Neural cell (in vitro differentiated cells): ENCODE measurements around the gene CD47. TPM values are rescaled to one million over a fixed set of nuclear protein-coding genes. Genes with fewer than 3 reads are reported as not detected.

ENCODE experiments used
- H2AFZ ChIP-seq: fragments of 200-600, 300-800 bp; sonication (generic), shearing (Covaris generic); 2 replicates; pipeline ENCODE4 v1.6.0; 2014; ENCODE audit warnings: low read depth, mild to moderate bottlenecking, antibody characterized with exemption, low read length, moderate library complexity
- H3F3A ChIP-seq: fragments of 200-600 bp; shearing (Covaris generic); 2 replicates; pipeline ENCODE4 v1.6.1; 2016; ENCODE audit warnings: mild to moderate bottlenecking, moderate library complexity, mixed read lengths, antibody characterized with exemption, low read length; ENCODE audit not compliant: insufficient read depth, poor library complexity, severe bottlenecking
- H3K27ac ChIP-seq: fragments of 200-600, 300-800 bp; sonication (generic), shearing (Covaris generic); 2 replicates; pipeline ENCODE4 v1.5.1; 2014; ENCODE audit warnings: mild to moderate bottlenecking, low read length, moderate library complexity
- H3K27me3 ChIP-seq: fragments of 300-800, 200-600 bp; sonication (generic), shearing (Covaris generic); 2 replicates; pipeline ENCODE4 v1.6.0; 2014; ENCODE audit warnings: mild to moderate bottlenecking, low read depth, low read length, moderate library complexity; ENCODE audit not compliant: insufficient read depth
- H3K36me3 ChIP-seq: fragments of 300-800, 200-600 bp; sonication (generic), shearing (Covaris generic); 2 replicates; pipeline ENCODE4 v1.5.1; 2014; ENCODE audit warnings: mild to moderate bottlenecking, antibody characterized with exemption, low read length, moderate library complexity; ENCODE audit not compliant: insufficient read depth
- H3K4me2 ChIP-seq: fragments of 300-800, 200-600 bp; sonication (generic), shearing (Covaris generic); 2 replicates; pipeline ENCODE4 v1.6.0; 2014; ENCODE audit warnings: mild to moderate bottlenecking, low read length
- H3K4me3 ChIP-seq: fragments of 300-800, 200-600 bp; sonication (generic), shearing (Covaris generic); 2 replicates; pipeline ENCODE4 v1.5.1; 2014; ENCODE audit warnings: mild to moderate bottlenecking, low read length, moderate library complexity
- H3K79me2 ChIP-seq: fragments of 200-600 bp; shearing (Covaris generic); replicated peaks from 2 replicates; pipeline ENCODE4 v1.6.0; 2014; ENCODE audit warnings: mild to moderate bottlenecking, low read length, moderate library complexity; ENCODE audit not compliant: insufficient read depth
- H3K9ac ChIP-seq: fragments of 300-800, 200-600 bp; sonication (generic), shearing (Covaris generic); 2 replicates; pipeline ENCODE4 v1.6.1; 2016; ENCODE audit warnings: mild to moderate bottlenecking, low read length, mixed read lengths
- H3K9me2 ChIP-seq: fragments of 200-600 bp; shearing (Covaris generic); 2 replicates; pipeline ENCODE4 v1.6.1; 2016; ENCODE audit warnings: mild to moderate bottlenecking, low read length, mixed read lengths; ENCODE audit not compliant: insufficient read depth
- H3K9me3 ChIP-seq: fragments of 200-600, 300-800 bp; sonication (generic), shearing (Covaris generic); 2 replicates; pipeline ENCODE4 v1.6.1; 2016; ENCODE audit warnings: mild to moderate bottlenecking, mixed run types, low read length, moderate library complexity, mixed read lengths
- H4K20me1 ChIP-seq: fragments of 200-600 bp; shearing (Covaris generic); 2 replicates; pipeline ENCODE4 v1.6.1; 2016; ENCODE audit warnings: mild to moderate bottlenecking, mixed run types; ENCODE audit not compliant: insufficient read depth
- EP300 ChIP-seq: fragments of 450-650 bp; conservative IDR thresholded peaks from 2 replicates; pipeline ENCODE4 v1.6.1; 2014; ENCODE audit warnings: antibody characterized with exemption, mild to moderate bottlenecking, moderate library complexity; ENCODE audit not compliant: poor library complexity, severe bottlenecking
- EZH2 ChIP-seq: fragments of 200-600, 300-800 bp; shearing (Covaris generic), sonication (generic); IDR thresholded peaks from 2 replicates; pipeline ENCODE4 v1.6.1; 2014; ENCODE audit warnings: antibody characterized with exemption, low read length, borderline replicate concordance, mild to moderate bottlenecking; ENCODE audit not compliant: insufficient read depth, poor library complexity, severe bottlenecking
- MXI1 ChIP-seq: fragments of 450-650 bp; conservative IDR thresholded peaks from 2 replicates; pipeline ENCODE4 v1.6.1; 2014; ENCODE audit warnings: antibody characterized with exemption, mild to moderate bottlenecking; ENCODE audit not compliant: poor library complexity, severe bottlenecking
- POLR2AphosphoS5 ChIP-seq: IDR thresholded peaks from 2 replicates; pipeline ENCODE4 v1.6.1; 2012
- RAD21 ChIP-seq: fragments of 450-650 bp; conservative IDR thresholded peaks from 2 replicates; pipeline ENCODE4 v1.6.1; 2014; ENCODE audit warnings: antibody characterized with exemption, mild to moderate bottlenecking, moderate library complexity
- SMC3 ChIP-seq: fragments of 450-650 bp; conservative IDR thresholded peaks from 2 replicates; pipeline ENCODE4 v1.6.1; 2014; ENCODE audit warnings: antibody characterized with exemption, mild to moderate bottlenecking, moderate library complexity; ENCODE audit not compliant: poor library complexity
- TAF1 ChIP-seq: IDR thresholded peaks from 2 replicates; pipeline ENCODE4 v1.6.1; 2012; ENCODE audit warnings: low read depth
- polyA plus RNA-seq: library from polyadenylated mRNA; depleted of rRNA; stranded (reverse); fragments of >200 nt; gene quantifications from 2 replicates; pipeline ENCODE4 v1.2.3, GENCODE V29; 2014
- TF ChIP-seq, protein P1 (sequence below): fragments of 450-650 bp; IDR thresholded peaks from 2 replicates; pipeline ENCODE4 v1.5.1; 2014; ENCODE audit warnings: antibody characterized with exemption, mild to moderate bottlenecking, moderate library complexity; ENCODE audit not compliant: poor library complexity, severe bottlenecking
- TF ChIP-seq, protein P2 (sequence below): IDR thresholded peaks from 2 replicates; pipeline ENCODE4 v1.6.1; 2012; ENCODE audit warnings: borderline replicate concordance

Gene CD47
- polyA plus RNA-seq, 1 donor from 2014 or later = 128 TPM

DNA sequence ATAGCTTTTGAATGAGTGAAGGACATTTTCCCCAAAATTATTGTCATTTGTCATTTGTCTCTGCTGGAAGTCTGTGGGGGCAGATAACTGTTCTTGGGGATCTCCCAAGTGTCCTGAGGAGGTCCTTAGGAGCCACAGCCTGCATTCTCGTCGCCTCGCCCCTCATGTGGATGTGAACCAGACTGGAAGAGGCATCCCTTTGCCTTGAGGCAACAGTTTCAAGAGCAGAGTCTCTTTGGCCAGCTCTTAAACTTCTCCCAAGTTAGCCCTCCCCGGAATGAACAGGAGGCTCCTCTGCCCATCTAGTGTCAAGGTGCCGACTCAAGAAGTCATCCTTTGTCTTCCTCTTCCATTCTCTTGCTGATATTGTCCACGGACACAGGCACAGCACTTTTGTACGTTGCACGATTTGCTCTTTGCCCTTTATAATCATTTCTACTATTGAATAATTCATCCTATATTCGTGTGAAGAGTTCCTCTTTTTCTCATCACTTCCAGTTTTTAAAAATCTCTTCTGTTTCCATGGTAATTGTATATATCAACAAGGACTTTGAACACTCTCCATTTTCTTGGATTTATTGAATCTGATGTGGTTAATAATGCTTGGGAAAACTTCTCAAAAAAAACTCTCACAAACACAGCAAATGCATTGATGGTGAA, 40.8 kb upstream of the CD47 start:
- Histone ChIP-seq H3K27ac (no peak overlapping the region), H3F3A (no peaks in the 10 kb centered on the region), H3K9me2 (no peaks in the 10 kb centered on the region), H3K4me3 (no peak overlapping the region), H3K79me2 (no peaks in the 10 kb centered on the region), H2AFZ (no peak overlapping the region), H4K20me1 (no peaks in the 10 kb centered on the region), H3K9ac (no peak overlapping the region), H3K9me3 (no peaks in the 10 kb centered on the region), H3K27me3 (no peaks in the 10 kb centered on the region), H3K36me3 (no peaks in the 10 kb centered on the region), H3K4me2 (no peak overlapping the region)
- TF ChIP-seq POLR2AphosphoS5 = no peak

DNA sequence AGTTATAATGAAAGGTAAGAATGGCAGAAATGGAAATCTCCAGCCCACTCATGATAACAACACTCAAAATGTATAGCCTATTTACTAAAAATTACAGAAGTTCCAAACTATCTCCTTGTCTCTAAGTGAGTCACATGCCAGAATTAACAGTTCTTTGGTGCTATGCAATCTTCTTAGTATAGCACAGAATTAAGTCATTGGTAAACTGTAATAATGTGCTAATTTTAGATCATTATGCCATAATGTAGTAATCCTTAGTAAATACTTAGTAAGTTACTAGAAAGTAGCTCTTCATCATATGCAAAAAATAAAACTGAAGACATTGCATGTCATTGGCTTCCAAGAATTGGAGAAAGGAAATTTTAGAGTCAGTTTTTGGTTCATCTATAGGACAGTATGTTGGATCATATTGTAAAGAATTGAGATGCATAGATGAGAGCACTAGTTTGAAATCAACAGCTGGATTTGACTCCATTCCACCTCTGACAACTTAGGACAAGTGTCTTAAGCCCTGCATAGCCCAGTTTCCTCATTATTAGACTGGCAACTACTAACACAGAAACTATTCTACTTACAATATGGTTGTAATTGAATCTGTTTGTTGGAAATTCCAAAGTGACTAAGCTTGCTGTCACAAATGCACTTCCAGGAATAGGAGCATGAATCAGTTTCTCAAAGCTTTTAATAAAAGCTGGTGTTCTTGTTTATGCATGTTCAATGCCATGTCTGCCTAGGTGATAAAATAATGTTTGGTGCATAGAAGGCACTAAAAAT, 40.1 kb upstream of the CD47 start:
- Histone ChIP-seq H2AFZ (no peak overlapping the region), H3K27ac (no peak overlapping the region), H3K9me2 (no peaks in the 10 kb centered on the region), H3K79me2 (no peaks in the 10 kb centered on the region), H3K4me3 (no peak overlapping the region), H3F3A (no peaks in the 10 kb centered on the region), H3K36me3 (no peaks in the 10 kb centered on the region), H3K4me2 (no peak overlapping the region), H3K9me3 (no peaks in the 10 kb centered on the region), H3K27me3 (no peaks in the 10 kb centered on the region), H3K9ac (no peak overlapping the region), H4K20me1 (no peaks in the 10 kb centered on the region)
- TF ChIP-seq TAF1 (no peak), POLR2AphosphoS5 (no peak), RAD21 (no peak), EZH2 (no peak), EP300 (no peak), SMC3 (no peak), MXI1 (no peak)
- TF ChIP-seq, protein P1, sequence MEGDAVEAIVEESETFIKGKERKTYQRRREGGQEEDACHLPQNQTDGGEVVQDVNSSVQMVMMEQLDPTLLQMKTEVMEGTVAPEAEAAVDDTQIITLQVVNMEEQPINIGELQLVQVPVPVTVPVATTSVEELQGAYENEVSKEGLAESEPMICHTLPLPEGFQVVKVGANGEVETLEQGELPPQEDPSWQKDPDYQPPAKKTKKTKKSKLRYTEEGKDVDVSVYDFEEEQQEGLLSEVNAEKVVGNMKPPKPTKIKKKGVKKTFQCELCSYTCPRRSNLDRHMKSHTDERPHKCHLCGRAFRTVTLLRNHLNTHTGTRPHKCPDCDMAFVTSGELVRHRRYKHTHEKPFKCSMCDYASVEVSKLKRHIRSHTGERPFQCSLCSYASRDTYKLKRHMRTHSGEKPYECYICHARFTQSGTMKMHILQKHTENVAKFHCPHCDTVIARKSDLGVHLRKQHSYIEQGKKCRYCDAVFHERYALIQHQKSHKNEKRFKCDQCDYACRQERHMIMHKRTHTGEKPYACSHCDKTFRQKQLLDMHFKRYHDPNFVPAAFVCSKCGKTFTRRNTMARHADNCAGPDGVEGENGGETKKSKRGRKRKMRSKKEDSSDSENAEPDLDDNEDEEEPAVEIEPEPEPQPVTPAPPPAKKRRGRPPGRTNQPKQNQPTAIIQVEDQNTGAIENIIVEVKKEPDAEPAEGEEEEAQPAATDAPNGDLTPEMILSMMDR = no peak
- TF ChIP-seq, protein P2, sequence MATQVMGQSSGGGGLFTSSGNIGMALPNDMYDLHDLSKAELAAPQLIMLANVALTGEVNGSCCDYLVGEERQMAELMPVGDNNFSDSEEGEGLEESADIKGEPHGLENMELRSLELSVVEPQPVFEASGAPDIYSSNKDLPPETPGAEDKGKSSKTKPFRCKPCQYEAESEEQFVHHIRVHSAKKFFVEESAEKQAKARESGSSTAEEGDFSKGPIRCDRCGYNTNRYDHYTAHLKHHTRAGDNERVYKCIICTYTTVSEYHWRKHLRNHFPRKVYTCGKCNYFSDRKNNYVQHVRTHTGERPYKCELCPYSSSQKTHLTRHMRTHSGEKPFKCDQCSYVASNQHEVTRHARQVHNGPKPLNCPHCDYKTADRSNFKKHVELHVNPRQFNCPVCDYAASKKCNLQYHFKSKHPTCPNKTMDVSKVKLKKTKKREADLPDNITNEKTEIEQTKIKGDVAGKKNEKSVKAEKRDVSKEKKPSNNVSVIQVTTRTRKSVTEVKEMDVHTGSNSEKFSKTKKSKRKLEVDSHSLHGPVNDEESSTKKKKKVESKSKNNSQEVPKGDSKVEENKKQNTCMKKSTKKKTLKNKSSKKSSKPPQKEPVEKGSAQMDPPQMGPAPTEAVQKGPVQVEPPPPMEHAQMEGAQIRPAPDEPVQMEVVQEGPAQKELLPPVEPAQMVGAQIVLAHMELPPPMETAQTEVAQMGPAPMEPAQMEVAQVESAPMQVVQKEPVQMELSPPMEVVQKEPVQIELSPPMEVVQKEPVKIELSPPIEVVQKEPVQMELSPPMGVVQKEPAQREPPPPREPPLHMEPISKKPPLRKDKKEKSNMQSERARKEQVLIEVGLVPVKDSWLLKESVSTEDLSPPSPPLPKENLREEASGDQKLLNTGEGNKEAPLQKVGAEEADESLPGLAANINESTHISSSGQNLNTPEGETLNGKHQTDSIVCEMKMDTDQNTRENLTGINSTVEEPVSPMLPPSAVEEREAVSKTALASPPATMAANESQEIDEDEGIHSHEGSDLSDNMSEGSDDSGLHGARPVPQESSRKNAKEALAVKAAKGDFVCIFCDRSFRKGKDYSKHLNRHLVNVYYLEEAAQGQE = no peak
